PFSK-1 (cell line): ENCODE data around the gene COPB1.

Source experiments
- FOXP2 ChIP-seq: optimal IDR thresholded peaks from 2 replicates; pipeline ENCODE3; 2011; ENCODE audit warnings: borderline replicate concordance, control low read depth, inconsistent platforms; ENCODE audit not compliant: insufficient read depth; ENCODE audit errors: extremely low read length, extremely low read depth
- POLR2AphosphoS5 ChIP-seq: IDR thresholded peaks from 2 replicates; pipeline ENCODE4 v1.6.1; 2012; ENCODE audit warnings: low read depth, mild to moderate bottlenecking, control low read depth, low read length, moderate library complexity
- REST ChIP-seq, 2 experiments: IDR thresholded peaks; 2 replicates each; pipeline versions ENCODE4 v1.6.1 to v1.8.0; 2011 to 2012; ENCODE audit warnings: low read depth in 2 of 2, low read length in 2 of 2, control low read depth in 1 of 2, inconsistent platforms in 1 of 2, mild to moderate bottlenecking in 1 of 2, moderate library complexity in 1 of 2; ENCODE audit not compliant: insufficient read depth in 1 of 2
- SIN3A ChIP-seq: IDR thresholded peaks from 2 replicates; pipeline ENCODE4 v1.6.1; 2012; ENCODE audit warnings: mild to moderate bottlenecking, low read length, moderate library complexity, borderline replicate concordance; ENCODE audit not compliant: insufficient read depth
- TAF1 ChIP-seq: IDR thresholded peaks from 2 replicates; pipeline ENCODE4 v1.6.1; 2012; ENCODE audit warnings: low read length, control low read depth, borderline replicate concordance; ENCODE audit not compliant: insufficient read depth

- TF ChIP-seq REST (IDR thresholded peaks at IDR 0.05; ENCODE audit: insufficient read depth in 1 of 2, low read depth in 2 of 2, low read length in 2 of 2) (no peak), TAF1 (no peak), POLR2AphosphoS5 (no peak), SIN3A (no peak), FOXP2 (no peak)
These were observed 19.2 kb upstream of the COPB1 start for GRCh38 chr11:14518820-14519219.
